ENCODE measurements around the gene AGAP1. TPM values are rescaled to one million over a fixed set of nuclear protein-coding genes. Genes with fewer than 3 reads are reported as not detected.

AGAP1 gene
- total RNA-seq, 4 donors from 2014 or later, result 23.4 to 46.5 (median 29.3) TPM

GRCh38 chr2:236052926-236053821, 559.3 kb downstream of the AGAP1 start:
- Histone ChIP-seq H3K27me3 (no peaks in the 10 kb centered on the region), H3K36me3 (no peaks in the 10 kb centered on the region), H3K9me3 (no peaks in the 10 kb centered on the region), H3K4me1 (no peaks in the 10 kb centered on the region), H3K27ac (no peak overlapping the region), H3K4me3 (replicated peaks in 1 of 3) (no peak overlapping the region)
- TF ChIP-seq POLR2A (IDR thresholded peaks at IDR 0.05) (no peak), CTCF (IDR thresholded peaks at IDR 0.05) (no peak)
- intact Hi-C loops (cut with DNase I), result no loop called here
- WGBS, 2 donors, result 83 to 85% methylated on average over 37 of the region's 37 CpGs
- DNase-seq, result no peak

- no peak for TF ChIP-seq POLR2A (IDR thresholded peaks at IDR 0.05)
- no peak for TF ChIP-seq CTCF (IDR thresholded peaks at IDR 0.05)
- no peaks in the 10 kb centered on the region for H3K9me3 ChIP-seq
- no peaks in the 10 kb centered on the region for H3K36me3 ChIP-seq
- no peaks in the 10 kb centered on the region for H3K4me1 ChIP-seq
- no peak overlapping the region for H3K27ac ChIP-seq
- intact Hi-C loops (cut with DNase I), result no loop called here
- no peak for DNase-seq
- H3K27me3 ChIP-seq, result no peaks in the 10 kb centered on the region
- WGBS, 2 donors, result 75 to 80% methylated on average over 2 of the region's 2 CpGs
- H3K4me3 ChIP-seq (replicated peaks in 1 of 3), result no peak overlapping the region
Measured at GRCh38 chr2:236054125-236054524, 560.3 kb downstream of the AGAP1 start.

GRCh38 chr2:236054621-236055305, 560.9 kb downstream of the AGAP1 start:
- H3K4me3 ChIP-seq (replicated peaks in 1 of 3), result no peak overlapping the region
- intact Hi-C loops (cut with DNase I), result no loop called here

GRCh38 chr2:236055471-236055870, 561.6 kb downstream of the AGAP1 start:
- no peaks in the 10 kb centered on the region for H3K4me1 ChIP-seq
- no peaks in the 10 kb centered on the region for H3K27me3 ChIP-seq
- DNase-seq, result no peak
- intact Hi-C loops (cut with DNase I), result no loop called here
- no peak overlapping the region for H3K27ac ChIP-seq
- 73 to 74% methylated on average over 13 of the region's 13 CpGs for WGBS, 2 donors
- TF ChIP-seq CTCF (IDR thresholded peaks at IDR 0.05), result no peak
- TF ChIP-seq POLR2A (IDR thresholded peaks at IDR 0.05), result no peak
- H3K4me3 ChIP-seq (replicated peaks in 1 of 3), result no peak overlapping the region
- no peaks in the 10 kb centered on the region for H3K9me3 ChIP-seq
- H3K36me3 ChIP-seq, result no peaks in the 10 kb centered on the region

More at GRCh38 chr2:236054621-236055305, 560.9 kb downstream of the AGAP1 start:
- WGBS, 2 donors, result 82 to 84% methylated on average over 19 of the region's 19 CpGs
- no peak for DNase-seq
- TF ChIP-seq CTCF (IDR thresholded peaks at IDR 0.05) (no peak), POLR2A (IDR thresholded peaks at IDR 0.05) (no peak)
- H3K36me3 ChIP-seq, result no peaks in the 10 kb centered on the region
- H3K9me3 ChIP-seq, result no peaks in the 10 kb centered on the region
- H3K27ac ChIP-seq, result no peak overlapping the region
- H3K4me1 ChIP-seq, result no peaks in the 10 kb centered on the region
- H3K27me3 ChIP-seq, result no peaks in the 10 kb centered on the region

- no peak for TF ChIP-seq CTCF (IDR thresholded peaks at IDR 0.05)
- TF ChIP-seq POLR2A (IDR thresholded peaks at IDR 0.05), result no peak
- Histone ChIP-seq H3K27me3 (no peaks in the 10 kb centered on the region), H3K4me1 (no peaks in the 10 kb centered on the region), H3K36me3 (no peaks in the 10 kb centered on the region), H3K4me3 (replicated peaks in 1 of 3) (no peak overlapping the region), H3K27ac (no peak overlapping the region), H3K9me3 (no peaks in the 10 kb centered on the region)
- WGBS, 2 donors, result 96% methylated on average over 9 of the region's 9 CpGs
- DNase-seq, result no peak
- intact Hi-C loops (cut with DNase I), result no loop called here
Measured at GRCh38 chr2:236056141-236056540, 562.3 kb downstream of the AGAP1 start.

Data from thyroid gland (tissue), 4 donors.